ENCODE results near the gene PRKCE.

PRKCE gene

DNA sequence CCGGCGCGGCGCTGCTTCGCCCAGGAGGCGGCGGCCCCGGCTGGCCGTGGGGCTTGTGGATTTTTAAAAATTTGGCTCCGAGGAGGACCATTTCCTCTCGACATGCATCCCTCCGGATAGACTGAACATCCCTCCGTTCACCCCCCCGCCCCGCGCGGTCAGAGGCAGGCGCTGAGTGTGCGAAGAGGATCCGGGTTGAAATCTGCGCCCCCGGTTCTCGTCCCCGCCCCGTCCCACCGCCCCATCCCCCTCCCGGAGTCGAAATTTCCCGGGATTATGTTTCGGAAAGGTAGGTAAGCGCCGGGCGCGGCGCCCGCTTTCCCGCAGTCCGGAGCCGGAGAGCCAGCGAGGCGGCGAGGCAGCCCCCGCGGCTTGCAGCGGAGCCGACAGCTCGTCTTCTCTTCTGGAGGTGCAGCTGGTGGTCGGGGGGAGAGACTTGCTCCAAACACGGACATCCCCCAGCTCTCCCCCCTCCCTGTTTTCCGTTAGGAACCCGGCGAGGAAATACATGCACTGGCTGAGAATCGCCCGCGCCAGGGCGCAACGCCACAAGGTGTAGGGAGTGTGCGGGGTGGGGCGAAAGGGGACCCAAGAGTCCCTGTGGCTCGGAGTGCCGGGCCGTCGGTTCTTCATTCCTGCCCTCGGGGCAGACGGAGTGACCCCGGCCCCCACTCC lies at the start of gene PRKCE:
Gene PRKCE (plus strand): TSS at position 261 of the 675 bp plus-strand sequence.
- no peak for DNase-seq (ENCODE audit: low read depth)

GRCh38 chr2:45602624-45603023 lies 48.9 kb upstream of the PRKCE start:
- no peak for DNase-seq (ENCODE audit: low read depth)

GRCh38 chr2:45605116-45605515 lies 46.4 kb upstream of the PRKCE start:
- no peak for DNase-seq (ENCODE audit: low read depth)

DNA sequence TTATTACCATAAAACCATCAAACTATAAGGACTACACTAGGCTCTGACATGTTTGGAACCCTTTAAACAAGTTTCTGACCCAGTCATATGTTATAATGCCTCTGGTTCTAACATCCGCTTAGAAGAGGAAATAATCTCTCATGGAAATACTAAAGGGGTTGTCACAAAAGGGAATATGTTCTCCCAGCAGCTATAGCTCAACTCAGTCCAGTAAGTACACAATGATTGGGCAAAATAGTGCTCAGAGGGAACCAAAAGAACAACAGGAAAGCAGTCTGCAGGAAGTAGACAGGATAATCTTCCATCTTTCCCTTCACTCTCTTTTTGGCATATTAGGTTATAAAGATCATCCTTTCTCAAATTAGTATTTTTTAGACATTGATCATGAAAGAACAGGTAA lies 44.7 kb upstream of the PRKCE start:
- DNase-seq (ENCODE audit: low read depth), result no peak

- DNase-seq (ENCODE audit: low read depth), result no peak
Observed at GRCh38 chr2:45607701-45608100, 43.8 kb upstream of the PRKCE start.

DNA sequence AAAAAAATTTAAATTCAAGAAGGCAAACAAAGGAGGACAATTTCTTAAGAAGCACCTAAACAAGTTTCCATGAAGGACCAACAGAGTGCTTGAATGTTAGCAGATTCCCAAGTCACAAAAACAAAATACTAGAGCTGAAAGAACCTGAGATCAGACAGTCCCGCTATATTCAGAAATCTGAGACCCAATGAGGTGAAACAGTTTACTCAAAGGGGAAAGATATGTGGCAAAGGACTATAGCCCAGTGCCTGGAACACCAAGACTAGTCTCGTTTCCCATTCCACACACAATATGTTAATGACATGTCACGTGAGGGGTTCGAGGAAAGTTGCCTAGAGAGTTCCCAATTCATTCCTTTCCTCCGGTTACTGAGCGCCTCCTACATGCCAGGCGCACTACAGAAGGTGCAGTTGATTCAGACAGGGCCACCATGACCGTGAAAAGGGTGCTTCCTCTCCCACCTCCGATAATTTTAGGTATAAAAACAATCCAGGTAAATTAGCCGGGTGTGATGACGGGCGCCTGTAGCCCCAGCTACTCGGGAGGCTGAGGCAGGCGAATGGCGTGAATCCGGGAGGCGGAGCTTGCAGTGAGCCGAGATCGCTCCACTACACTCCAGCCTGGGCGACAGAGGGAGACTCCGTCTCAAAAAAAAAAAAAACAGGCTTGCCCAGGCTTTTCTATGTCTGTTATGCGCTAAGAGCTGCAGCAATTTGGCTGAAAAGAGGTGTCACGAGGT lies 41.0 kb upstream of the PRKCE start:
- peak; percentile 62 for DNase-seq (ENCODE audit: low read depth)

GRCh38 chr2:45611020-45611859 lies 40.2 kb upstream of the PRKCE start, which contains the start of gene SRBD1:
Gene SRBD1, minus strand, starts transcription at chr2:45611267. Its CDS starts 5,826 bp downstream, at chr2:45605441.
- peak; percentile 93 for DNase-seq (ENCODE audit: low read depth)

DNA sequence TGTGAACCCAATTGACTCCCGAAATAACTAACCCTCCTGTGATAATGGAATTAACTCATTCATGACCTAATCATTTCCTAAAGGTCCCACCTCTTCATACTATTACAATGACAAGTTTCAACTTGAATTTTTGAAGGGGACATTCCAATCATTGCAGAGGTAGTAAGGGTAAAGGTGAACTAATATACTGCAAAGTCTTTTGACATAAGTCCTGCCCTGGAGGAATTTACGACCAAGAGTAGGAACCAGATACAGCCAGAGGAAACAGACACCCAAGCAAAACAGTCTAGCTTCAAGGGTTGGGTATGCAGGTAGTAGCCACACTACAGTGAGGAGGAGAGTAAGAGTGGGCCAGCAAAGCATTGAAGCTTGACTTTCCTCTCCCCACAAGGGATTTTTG lies 39.2 kb upstream of the PRKCE start:
- peak; percentile 20 for DNase-seq (ENCODE audit: low read depth)

DNA sequence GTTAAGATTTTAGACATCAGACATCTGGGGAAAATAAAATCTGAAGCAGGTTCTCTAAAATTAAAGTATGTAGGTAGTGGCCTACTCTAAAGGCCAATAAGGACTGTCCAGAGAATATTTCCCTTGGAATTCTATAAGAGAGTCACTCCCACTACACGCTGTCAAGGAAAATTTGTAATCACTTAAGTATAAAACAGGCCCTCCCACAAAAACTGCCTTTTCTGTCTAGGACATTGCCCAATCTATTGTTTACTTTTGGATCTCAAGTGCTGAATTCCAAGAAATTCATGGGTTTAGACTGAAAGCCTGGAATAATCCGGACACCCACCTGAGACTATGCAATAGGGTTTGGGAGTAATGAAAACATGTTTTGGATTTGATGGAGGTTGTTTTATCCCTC lies 38.7 kb upstream of the PRKCE start:
- no peak for DNase-seq (ENCODE audit: low read depth)

DNA sequence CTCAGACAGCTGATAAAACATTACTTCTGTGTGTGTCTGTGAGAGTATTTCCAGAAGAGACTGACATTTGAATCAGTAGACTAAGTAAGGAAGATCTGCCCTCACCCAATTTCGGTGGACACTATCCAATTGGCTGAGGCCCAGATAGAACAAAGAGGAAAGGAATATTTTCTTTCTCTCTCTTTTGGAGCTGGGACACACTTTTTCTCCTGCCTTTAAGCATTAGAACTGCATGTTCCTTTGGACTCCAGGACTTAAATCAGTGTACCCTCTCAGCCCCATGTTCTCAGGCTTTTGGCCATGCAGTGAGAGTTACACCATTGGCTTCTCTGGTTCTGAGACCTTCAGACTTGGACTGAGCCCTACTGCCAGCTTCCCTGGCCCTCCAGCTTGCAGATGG lies 37.1 kb upstream of the PRKCE start:
- DNase-seq (ENCODE audit: low read depth), result no peak

- no peak for DNase-seq (ENCODE audit: low read depth)
Observed at GRCh38 chr2:45614871-45615415, 36.5 kb upstream of the PRKCE start.

DNA sequence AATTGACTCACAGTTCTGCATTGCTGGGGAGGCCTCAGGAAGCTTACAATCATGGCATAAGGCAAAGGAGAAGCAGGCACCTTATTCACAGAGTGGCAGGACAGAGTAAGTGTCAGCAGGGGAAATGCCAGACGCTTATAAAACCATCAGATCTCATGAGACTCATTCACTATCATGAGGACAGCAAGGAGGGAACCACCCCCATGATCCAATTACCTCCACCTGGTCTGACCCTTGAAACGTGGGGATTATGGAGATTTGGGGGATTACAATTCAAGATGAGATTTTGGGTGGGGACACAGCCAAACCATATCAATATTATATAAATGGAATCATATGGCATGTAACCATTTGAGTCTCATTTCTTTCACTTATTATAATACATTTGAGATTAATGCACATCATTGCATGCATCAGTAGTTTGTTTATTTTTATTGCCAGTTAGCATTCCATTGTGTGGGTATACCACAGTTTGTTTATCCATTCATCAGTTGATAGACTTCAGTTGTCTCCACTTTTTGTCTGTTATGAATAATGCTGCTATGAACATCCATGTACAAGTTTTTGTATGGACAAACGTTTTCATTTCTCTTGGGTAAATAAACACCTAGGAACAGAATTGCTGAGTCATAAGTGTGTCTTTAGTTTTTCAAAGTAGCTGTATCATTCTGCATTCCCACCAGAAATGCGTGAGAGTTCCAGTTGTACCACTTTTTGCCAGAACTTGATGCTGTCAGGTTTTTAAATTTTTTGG lies 34.6 kb upstream of the PRKCE start:
- DNase-seq (ENCODE audit: low read depth), result no peak

- DNase-seq (ENCODE audit: low read depth), result no peak
Observed at GRCh38 chr2:45617496-45617895, 34.0 kb upstream of the PRKCE start.

DNA sequence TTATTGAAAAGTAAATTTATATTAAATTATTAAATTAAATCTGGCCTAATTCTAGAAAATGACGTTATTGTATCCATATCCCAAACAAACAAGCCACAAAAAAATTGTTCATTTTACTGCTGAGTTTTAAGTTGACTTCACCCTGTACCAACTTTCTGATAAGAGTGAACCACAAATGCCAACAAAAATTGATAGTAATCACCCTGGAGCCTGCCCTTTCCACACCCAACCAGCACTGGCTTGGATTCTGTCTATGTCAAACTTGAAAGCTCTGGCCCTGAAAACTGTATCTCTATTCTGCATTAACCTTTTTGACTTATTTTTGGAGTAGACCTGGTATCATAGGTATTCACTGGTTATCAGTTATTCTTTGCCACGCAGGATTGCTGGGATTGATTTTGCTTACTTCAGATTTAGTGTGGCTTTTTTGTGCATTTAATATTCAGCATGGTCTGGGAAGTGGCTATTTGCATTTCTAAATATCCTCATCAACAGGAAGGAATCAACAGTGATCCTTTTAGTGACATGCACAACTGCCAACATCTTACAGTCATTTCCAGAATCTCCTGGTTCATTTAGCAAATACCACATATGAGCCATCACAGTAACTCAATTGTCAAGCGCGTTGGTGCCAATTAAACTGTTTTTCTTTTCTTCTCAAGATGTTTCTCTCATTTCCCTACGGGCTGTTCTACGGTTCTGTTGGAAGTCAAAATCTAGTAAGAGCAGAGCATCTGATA lies 29.0 kb upstream of the PRKCE start:
- no peak for DNase-seq (ENCODE audit: low read depth)

DNA sequence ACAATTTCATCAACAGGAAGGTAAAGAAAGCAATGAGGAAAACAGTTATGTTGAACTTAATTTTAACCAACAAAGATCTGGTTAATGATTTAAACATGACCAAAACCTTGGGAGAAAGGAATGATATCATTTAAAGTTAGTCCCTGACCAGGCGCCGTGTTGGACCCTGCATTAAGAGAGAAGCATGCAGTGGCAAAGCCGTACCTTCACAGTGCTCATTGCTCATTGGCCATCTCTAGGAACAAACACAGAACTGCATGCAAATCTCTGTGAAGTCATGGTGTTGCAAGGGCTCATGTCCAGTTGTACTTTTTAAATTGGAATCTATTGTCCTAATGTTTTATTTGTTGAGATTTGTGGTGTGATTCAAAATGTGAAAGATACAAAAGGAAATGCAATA lies 28.4 kb upstream of the PRKCE start:
- DNase-seq (ENCODE audit: low read depth), result no peak

GRCh38 chr2:45625824-45626223 lies 25.7 kb upstream of the PRKCE start:
- no peak for DNase-seq (ENCODE audit: low read depth)

DNA sequence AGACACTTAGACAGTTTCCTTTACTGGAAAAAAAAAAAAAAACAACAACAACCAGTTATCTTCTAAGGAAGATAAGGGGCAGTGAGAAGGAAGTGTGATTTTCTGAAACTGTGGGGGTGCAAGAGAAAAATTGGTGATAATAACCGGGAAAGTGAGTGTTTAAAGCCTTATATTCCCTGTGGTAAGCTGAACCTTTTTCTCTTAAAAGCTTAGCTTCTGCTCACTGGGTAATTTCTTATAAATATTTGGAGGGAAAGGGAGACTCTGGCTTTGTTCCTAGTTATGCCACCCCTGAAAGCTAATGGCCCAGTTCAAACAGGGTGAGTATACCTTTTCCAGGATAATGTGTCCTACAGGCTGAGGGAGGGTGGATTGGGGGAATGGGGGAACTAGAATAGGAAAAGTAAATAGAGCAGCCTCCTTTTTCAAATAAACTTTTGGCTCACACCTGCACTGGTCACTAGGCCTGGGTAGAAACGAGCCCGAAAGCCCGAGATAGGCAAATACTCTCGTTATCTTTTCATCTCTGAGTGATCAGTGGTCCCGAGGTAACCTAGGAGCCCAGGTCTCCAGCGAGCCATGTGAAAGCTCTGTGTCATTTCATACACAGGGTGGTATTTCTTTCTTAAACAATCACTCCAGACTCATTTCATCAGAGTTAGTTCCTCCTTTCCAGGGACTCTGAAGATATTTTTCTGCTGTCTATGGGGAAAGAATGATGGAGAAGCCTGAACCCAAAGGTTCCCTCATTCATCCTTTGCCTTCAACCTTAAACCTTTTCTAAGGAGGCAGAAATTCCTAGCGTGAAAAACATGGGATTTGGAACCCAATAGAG lies 24.9 kb upstream of the PRKCE start:
- no peak for DNase-seq (ENCODE audit: low read depth)

- DNase-seq (ENCODE audit: low read depth), result no peak
Observed at GRCh38 chr2:45627911-45628310, 23.6 kb upstream of the PRKCE start.

DNA sequence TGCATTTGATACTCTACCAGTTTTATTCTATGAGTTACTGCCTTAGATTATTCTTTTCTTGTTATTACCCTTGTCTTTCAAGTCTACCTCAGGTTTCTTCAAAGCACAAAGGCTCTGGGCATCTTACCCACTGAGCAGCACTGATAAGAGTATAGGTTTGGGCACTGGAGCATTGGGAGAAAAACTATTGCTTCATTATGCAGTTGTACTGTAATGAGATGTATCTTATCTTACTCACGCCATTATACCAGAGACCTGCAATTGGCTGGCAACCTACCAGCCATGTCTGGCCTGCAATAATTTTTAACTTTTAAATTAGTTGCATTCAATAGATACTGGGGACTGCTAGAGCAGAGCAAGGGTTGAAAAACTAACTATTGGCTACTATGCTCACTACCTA lies 21.5 kb upstream of the PRKCE start:
- DNase-seq (ENCODE audit: low read depth), result no peak

GRCh38 chr2:45631319-45631718 lies 20.2 kb upstream of the PRKCE start:
- DNase-seq (ENCODE audit: low read depth), result no peak

Data from HS-27A (cell line).